HEK293 (cell line): Measurements from ENCODE around the gene RBMS1.

ENCODE experiments used
- CTCF ChIA-PET: fragments of 350-600 bp; formaldehyde crosslinking; extraction: SDS; loops from one replicate; lab custom pipeline; 2021; ENCODE audit warnings: antibody characterized with exemption; lab: Yijun Ruan, JAX
- POLR2A ChIA-PET: fragments of 300-600 bp; formaldehyde crosslinking; extraction: SDS; loops from one replicate; lab custom pipeline; 2020; ENCODE audit warnings: antibody characterized with exemption, inconsistent platforms; lab: Yijun Ruan, JAX
- H3K27ac ChIP-seq: fragments of 200-500 bp; sonication (Bioruptor generic); 2 replicates; pipeline ENCODE4 v1.5.1; 2014; ENCODE audit warnings: low read depth, low read length, control low read depth, inconsistent platforms; ENCODE audit errors: extremely low read depth
- H3K36me3 ChIP-seq, 2 experiments: fragments of 200-500 bp in 1 of 2; sonication (Bioruptor generic) in 1 of 2; 1 replicate in 1 of 2; 2 replicates in 1 of 2; pipeline ENCODE4 v1.5.1; 2014 to 2017; ENCODE audit warnings: inconsistent platforms in 2 of 2, low read length in 2 of 2; ENCODE audit not compliant: control insufficient read depth in 2 of 2, insufficient read depth in 1 of 2
- H3K4me1 ChIP-seq: fragments of 200-500 bp; sonication (Bioruptor generic); 2 replicates; pipeline ENCODE4 v1.5.1; 2014; ENCODE audit warnings: mild to moderate bottlenecking, low read length, inconsistent platforms; ENCODE audit not compliant: control insufficient read depth, insufficient read depth
- H3K4me3 ChIP-seq: 2 replicates; pipeline ENCODE4 v1.5.1; 2011; ENCODE audit warnings: low read depth, mild to moderate bottlenecking, control low read depth, low read length, moderate library complexity
- H3K9me3 ChIP-seq: fragments of 200-500 bp; sonication (Bioruptor generic); 2 replicates; pipeline ENCODE4 v1.5.1; 2014; ENCODE audit warnings: low read depth, low read length, inconsistent platforms; ENCODE audit not compliant: control insufficient read depth, insufficient read depth
- BCL11A ChIP-seq: fragments of 450-650 bp; formaldehyde crosslinking; IDR thresholded peaks from 2 replicates; pipeline ENCODE4 v1.5.1; 2016; ENCODE audit warnings: low read depth, missing biosample characterization, missing genetic modification characterization
- GLIS2 ChIP-seq: fragments of 450-650 bp; formaldehyde crosslinking; IDR thresholded peaks from 2 replicates; pipeline ENCODE4 v1.5.1; 2016; ENCODE audit warnings: missing biosample characterization, missing genetic modification characterization
- INSM2 ChIP-seq: fragments of 450-650 bp; formaldehyde crosslinking; IDR thresholded peaks from 2 replicates; pipeline ENCODE4 v1.5.1; 2016; ENCODE audit warnings: missing biosample characterization, missing genetic modification characterization
- KLF9 ChIP-seq: fragments of 450-650 bp; formaldehyde crosslinking; IDR thresholded peaks from 2 replicates; pipeline ENCODE4 v1.5.1; 2016; ENCODE audit warnings: missing biosample characterization, missing genetic modification characterization, low read depth
- SETDB1 ChIP-seq: IDR thresholded peaks from one replicate; pipeline ENCODE4 v1.6.1; 2017; ENCODE audit warnings: mild to moderate bottlenecking, low read length, moderate library complexity, mixed read lengths; ENCODE audit not compliant: insufficient read length
- ZBTB17 ChIP-seq: fragments of 450-650 bp; formaldehyde crosslinking; IDR thresholded peaks from 2 replicates; pipeline ENCODE4 v1.5.1; 2016; ENCODE audit warnings: missing biosample characterization, missing genetic modification characterization
- ZBTB26 ChIP-seq: fragments of 450-650 bp; formaldehyde crosslinking; optimal IDR thresholded peaks from 2 replicates; pipeline ENCODE3; 2016; ENCODE audit warnings: missing biosample characterization, mild to moderate bottlenecking, missing genetic modification characterization
- ZFP69B ChIP-seq: fragments of 450-650 bp; formaldehyde crosslinking; IDR thresholded peaks from 2 replicates; pipeline ENCODE4 v1.5.1; 2016; ENCODE audit warnings: missing biosample characterization, missing genetic modification characterization
- ZNF10 ChIP-seq: fragments of 450-650 bp; formaldehyde crosslinking; IDR thresholded peaks from 2 replicates; pipeline ENCODE4 v1.5.1; 2017; ENCODE audit warnings: missing biosample characterization, missing genetic modification characterization
- ZNF138 ChIP-seq: fragments of 450-650 bp; formaldehyde crosslinking; IDR thresholded peaks from 2 replicates; pipeline ENCODE4 v1.5.1; 2016; ENCODE audit warnings: missing biosample characterization, missing genetic modification characterization, borderline replicate concordance
- ZNF148 ChIP-seq: fragments of 450-650 bp; formaldehyde crosslinking; IDR thresholded peaks from 2 replicates; pipeline ENCODE4 v1.5.0; 2017; ENCODE audit warnings: missing biosample characterization, missing genetic modification characterization, borderline replicate concordance
- ZNF214 ChIP-seq: fragments of 450-650 bp; formaldehyde crosslinking; IDR thresholded peaks from 2 replicates; pipeline ENCODE4 v1.5.1; 2017; ENCODE audit warnings: missing biosample characterization, mild to moderate bottlenecking, missing genetic modification characterization, borderline replicate concordance
- ZNF274 ChIP-seq, 2 experiments: fragments of 200-500 bp in 1 of 2; fragments of 450-650 bp in 1 of 2; sonication (Bioruptor generic) in 1 of 2; formaldehyde crosslinking in 1 of 2; IDR thresholded peaks; 2 replicates each; pipeline versions ENCODE4 v1.5.1 to v1.6.1; 2014 to 2016; ENCODE audit warnings: borderline replicate concordance in 1 of 2, inconsistent platforms in 1 of 2, low read length in 1 of 2, missing biosample characterization in 1 of 2, missing genetic modification characterization in 1 of 2
- ZNF292 ChIP-seq: fragments of 450-650 bp; formaldehyde crosslinking; IDR thresholded peaks from 2 replicates; pipeline ENCODE4 v1.5.1; 2016; ENCODE audit warnings: low read depth, missing biosample characterization, missing genetic modification characterization, borderline replicate concordance
- ZNF341 ChIP-seq: fragments of 450-650 bp; formaldehyde crosslinking; IDR thresholded peaks from 2 replicates; pipeline ENCODE4; 2016; ENCODE audit warnings: low read depth, missing biosample characterization, missing genetic modification characterization
- ZNF521 ChIP-seq: fragments of 450-650 bp; formaldehyde crosslinking; IDR thresholded peaks from 2 replicates; pipeline ENCODE4 v1.5.1; 2017; ENCODE audit warnings: missing biosample characterization, mild to moderate bottlenecking, missing genetic modification characterization
- ZNF544 ChIP-seq: fragments of 450-650 bp; formaldehyde crosslinking; IDR thresholded peaks from 2 replicates; pipeline ENCODE4 v1.5.0; 2017; ENCODE audit warnings: missing biosample characterization, missing genetic modification characterization
- ZNF548 ChIP-seq: fragments of 450-650 bp; formaldehyde crosslinking; IDR thresholded peaks from 2 replicates; pipeline ENCODE4 v1.5.1; 2016; ENCODE audit warnings: missing biosample characterization, missing genetic modification characterization
- ZNF549 ChIP-seq: fragments of 450-650 bp; IDR thresholded peaks from 2 replicates; pipeline ENCODE4 v1.5.1; 2018; ENCODE audit warnings: missing biosample characterization, missing genetic modification characterization, mild to moderate bottlenecking, inconsistent platforms, moderate library complexity
- ZNF571 ChIP-seq: fragments of 450-650 bp; formaldehyde crosslinking; IDR thresholded peaks from 2 replicates; pipeline ENCODE4 v1.5.0; 2017; ENCODE audit warnings: missing biosample characterization, missing genetic modification characterization
- ZNF621 ChIP-seq: fragments of 450-650 bp; formaldehyde crosslinking; IDR thresholded peaks from 2 replicates; pipeline ENCODE4 v1.5.1; 2017; ENCODE audit warnings: missing biosample characterization, missing genetic modification characterization
- ZNF629 ChIP-seq: fragments of 450-650 bp; formaldehyde crosslinking; IDR thresholded peaks from 2 replicates; pipeline ENCODE4 v1.5.1; 2017; ENCODE audit warnings: missing biosample characterization, missing genetic modification characterization
- ZNF701 ChIP-seq: fragments of 450-650 bp; formaldehyde crosslinking; IDR thresholded peaks from 2 replicates; pipeline ENCODE4 v1.5.1; 2016; ENCODE audit warnings: missing biosample characterization, missing genetic modification characterization
- ZNF76 ChIP-seq: fragments of 450-650 bp; formaldehyde crosslinking; IDR thresholded peaks from 2 replicates; pipeline ENCODE4; 2016; ENCODE audit warnings: low read depth, missing biosample characterization, missing genetic modification characterization, borderline replicate concordance
- ZNF777 ChIP-seq: fragments of 450-650 bp; formaldehyde crosslinking; IDR thresholded peaks from 2 replicates; pipeline ENCODE4 v1.5.1; 2017; ENCODE audit warnings: missing biosample characterization, missing genetic modification characterization, borderline replicate concordance

Gene RBMS1

GRCh38 chr2:160493227-160494028, at the start of gene RBMS1 (continued):
- no peak for TF ChIP-seq ZNF549 (tag by site-specific recombination)
- peak; percentile 11; the same call in 1 of the 2 replicates for TF ChIP-seq GLIS2
- TF ChIP-seq KLF9 = peak; percentile 49; the same call in 1 of the 2 replicates
- TF ChIP-seq ZBTB17 = no peak
- peak; percentile 70 for TF ChIP-seq ZBTB26 (tag by site-specific recombination)
- no peak for TF ChIP-seq SETDB1
- no peak for TF ChIP-seq ZNF544 (tag by site-specific recombination)
- TF ChIP-seq ZNF777 (tag by site-specific recombination) = no peak
- no peak for TF ChIP-seq ZNF76 (tag by site-specific recombination)
- TF ChIP-seq INSM2 = no peak

GRCh38 chr2:160541745-160542144, 48.1 kb upstream of the RBMS1 start:
- peaks cover 3% of the 10 kb centered on the region; the same call in 1 of the 2 replicates for H3K4me1 ChIP-seq
- H3K9me3 ChIP-seq = no peaks in the 10 kb centered on the region
- TF ChIP-seq ZNF148 (tag by site-specific recombination) (no peak), ZNF341 (tag by site-specific recombination) (no peak), ZNF521 (tag by site-specific recombination) (no peak), ZNF621 (tag by site-specific recombination) (no peak), ZNF10 (tag by site-specific recombination) (no peak), INSM2 (no peak), ZNF701 (tag by site-specific recombination) (no peak), ZNF548 (no peak), ZNF292 (tag by site-specific recombination) (no peak), ZNF214 (tag by site-specific recombination) (no peak), ZNF777 (tag by site-specific recombination) (no peak), ZNF138 (no peak), SETDB1 (no peak), ZNF571 (no peak), ZNF274 (IDR thresholded peaks at IDR 0.05; ENCODE audit: low read length) (no peak), ZNF274 (tag by site-specific recombination; IDR thresholded peaks at IDR 0.05; ENCODE audit: borderline replicate concordance) (no peak), BCL11A (no peak), ZFP69B (no peak), ZNF629 (tag by site-specific recombination) (no peak)
- H3K27ac ChIP-seq = no peak overlapping the region
- ChIA-PET CTCF (interaction anchor here (1.4 kb wide), 1 partner anchor 428 kb away, joined by 4 read pairs; no protein-coding TSS in a partner anchor), POLR2A (no interaction called here)
- H3K4me3 ChIP-seq = no peak overlapping the region
- no peaks in the 10 kb centered on the region for H3K36me3 ChIP-seq
